SK-MEL-5 (cell line): ENCODE data around the gene ANKZF1. TPM values are rescaled to one million over a fixed set of nuclear protein-coding genes. Genes with fewer than 3 reads are reported as not detected.
A peak's percentile ranks its signal among the peaks of the same experiment; 100 is the strongest.
"Not testable (repeated sequence)": the region's sequence is repeated elsewhere in the genome, so short reads cannot be mapped to it uniquely, and the experiment has no call there.

Experiments used
- DNase-seq: peaks from one replicate; pipeline ENCODE4 v3.0.0-alpha.2; 2016; ENCODE audit warnings: low read depth, low spot score
- in situ Hi-C: cut with HindIII; loops from 2 replicates; pipeline ENCODE4 v1.10.0; 2016; ENCODE audit warnings: low sequenced_read_pairs, high pct_unique_total_duplicates, low pct_unique_long_range_greater_than_20kb
- polyA plus RNA-seq, 2 experiments: library from polyadenylated mRNA; depleted of rRNA; stranded (reverse); fragments of >200 nt; gene quantifications; 2 replicates each; pipeline ENCODE4 v1.2.3, GENCODE V29; 2015
- total RNA-seq: library from RNA; depleted of rRNA; stranded (reverse); fragments of >200 nt; shearing (Covaris generic); gene quantifications from 2 replicates; pipeline ENCODE4 v1.2.3, GENCODE V29; 2014; rRNA removed

ANKZF1 gene, protein sequence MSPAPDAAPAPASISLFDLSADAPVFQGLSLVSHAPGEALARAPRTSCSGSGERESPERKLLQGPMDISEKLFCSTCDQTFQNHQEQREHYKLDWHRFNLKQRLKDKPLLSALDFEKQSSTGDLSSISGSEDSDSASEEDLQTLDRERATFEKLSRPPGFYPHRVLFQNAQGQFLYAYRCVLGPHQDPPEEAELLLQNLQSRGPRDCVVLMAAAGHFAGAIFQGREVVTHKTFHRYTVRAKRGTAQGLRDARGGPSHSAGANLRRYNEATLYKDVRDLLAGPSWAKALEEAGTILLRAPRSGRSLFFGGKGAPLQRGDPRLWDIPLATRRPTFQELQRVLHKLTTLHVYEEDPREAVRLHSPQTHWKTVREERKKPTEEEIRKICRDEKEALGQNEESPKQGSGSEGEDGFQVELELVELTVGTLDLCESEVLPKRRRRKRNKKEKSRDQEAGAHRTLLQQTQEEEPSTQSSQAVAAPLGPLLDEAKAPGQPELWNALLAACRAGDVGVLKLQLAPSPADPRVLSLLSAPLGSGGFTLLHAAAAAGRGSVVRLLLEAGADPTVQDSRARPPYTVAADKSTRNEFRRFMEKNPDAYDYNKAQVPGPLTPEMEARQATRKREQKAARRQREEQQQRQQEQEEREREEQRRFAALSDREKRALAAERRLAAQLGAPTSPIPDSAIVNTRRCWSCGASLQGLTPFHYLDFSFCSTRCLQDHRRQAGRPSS
- 43.5 and 43.6 TPM in 2 replicates for total RNA-seq
- polyA plus RNA-seq (2015; cell fraction: cytosol; rRNA removed): 12.6 and 15.3 TPM in 2 replicates
- 277 and 369 TPM in 2 replicates for polyA plus RNA-seq (2015; cell fraction: nucleus; rRNA removed)

DNA sequence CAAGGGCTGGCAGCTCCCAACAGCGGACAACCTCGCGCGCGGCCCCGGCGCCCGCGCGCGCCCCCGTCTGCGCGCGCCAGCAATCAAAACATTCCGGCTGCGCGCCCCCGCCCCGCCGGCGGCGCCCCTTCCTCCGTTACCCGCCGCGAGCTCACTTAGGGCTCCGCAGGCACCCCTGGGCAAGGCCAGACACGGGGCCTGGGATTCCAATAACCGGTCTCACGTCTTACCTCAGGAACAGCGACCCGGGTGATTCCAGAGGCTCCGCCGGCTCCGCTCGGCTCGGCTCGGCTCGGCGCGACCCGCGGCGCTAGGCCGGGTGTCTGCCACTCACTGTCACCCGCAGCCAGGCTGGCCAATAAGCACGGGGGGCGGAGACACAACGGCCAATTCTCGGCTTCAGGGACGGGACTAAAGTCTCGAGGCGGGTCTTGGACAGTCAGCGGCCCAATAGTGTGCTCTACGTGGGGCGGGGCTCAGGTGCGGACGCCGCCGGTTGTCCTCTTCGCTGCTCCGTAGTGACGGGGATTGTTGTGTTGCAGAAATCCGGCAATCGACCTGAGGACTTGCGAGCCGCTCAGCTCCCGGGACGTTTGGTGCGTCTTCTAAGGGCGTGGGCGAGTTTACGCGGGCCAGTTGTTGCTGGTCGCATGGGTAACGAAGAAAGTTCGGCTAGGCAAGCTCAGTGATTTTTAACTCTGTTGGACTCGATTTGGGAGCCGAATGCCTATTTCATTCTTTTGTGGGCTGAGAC lies at the start of gene ANKZF1, which contains the start of gene ATG9A:
Gene ANKZF1, plus strand, starts transcription at position 502 of the 754 bp plus-strand sequence. CDS start 452 bp downstream, outside the sequence.
Gene ATG9A, minus strand, starts transcription at position 332 of the 754 bp plus-strand sequence. CDS start 1,612 bp downstream, outside the sequence.
- in situ Hi-C loops: no loop called here

DNA sequence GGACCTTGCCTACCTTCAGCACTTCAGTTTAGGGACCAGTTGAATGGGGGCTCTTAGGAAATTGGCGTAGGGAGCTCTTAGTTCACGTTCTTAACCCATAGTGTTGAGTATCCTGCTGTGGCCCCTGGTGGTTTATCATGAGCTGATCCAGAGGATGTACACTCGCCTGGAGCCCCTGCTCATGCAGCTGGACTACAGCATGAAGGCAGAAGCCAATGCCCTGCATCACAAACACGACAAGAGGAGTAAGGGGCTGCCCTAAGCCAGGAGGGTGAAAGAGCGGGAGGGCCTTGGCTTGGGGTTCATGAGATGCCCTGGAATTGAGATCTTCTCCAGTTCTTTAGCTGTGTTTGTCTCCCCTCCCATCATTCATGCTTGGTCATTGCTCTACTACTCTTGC lies 48.6 kb upstream of the ANKZF1 start:
- in situ Hi-C loops: no loop called here
- no peak for DNase-seq

More for the DNA sequence above, at the start of gene ANKZF1, which contains the start of gene ATG9A:
- peak; percentile 99 for DNase-seq

DNA sequence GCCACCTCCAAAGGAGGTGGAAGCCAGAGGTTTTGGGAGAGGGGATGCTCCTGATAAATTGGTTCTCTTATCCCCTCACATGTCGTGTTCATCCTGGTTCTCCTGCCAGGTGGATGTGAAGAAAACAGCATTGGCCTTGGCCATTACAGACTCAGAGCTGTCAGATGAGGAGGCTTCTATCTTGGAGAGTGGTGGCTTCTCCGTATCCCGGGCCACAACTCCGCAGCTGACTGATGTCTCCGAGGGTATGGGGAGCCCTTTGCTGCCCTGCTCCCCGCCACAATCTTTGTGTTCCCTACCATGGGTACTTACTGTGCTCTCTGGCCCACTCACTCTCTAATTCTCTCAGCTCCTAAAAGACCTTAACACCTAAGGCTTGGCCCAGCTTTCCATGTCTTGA lies 48.1 kb upstream of the ANKZF1 start:
- in situ Hi-C loops: no loop called here
- DNase-seq: no peak

- in situ Hi-C loops: no loop called here
- no peak for DNase-seq
Observed at GRCh38 chr2:219182331-219183150, 47.1 kb upstream of the ANKZF1 start.

DNA sequence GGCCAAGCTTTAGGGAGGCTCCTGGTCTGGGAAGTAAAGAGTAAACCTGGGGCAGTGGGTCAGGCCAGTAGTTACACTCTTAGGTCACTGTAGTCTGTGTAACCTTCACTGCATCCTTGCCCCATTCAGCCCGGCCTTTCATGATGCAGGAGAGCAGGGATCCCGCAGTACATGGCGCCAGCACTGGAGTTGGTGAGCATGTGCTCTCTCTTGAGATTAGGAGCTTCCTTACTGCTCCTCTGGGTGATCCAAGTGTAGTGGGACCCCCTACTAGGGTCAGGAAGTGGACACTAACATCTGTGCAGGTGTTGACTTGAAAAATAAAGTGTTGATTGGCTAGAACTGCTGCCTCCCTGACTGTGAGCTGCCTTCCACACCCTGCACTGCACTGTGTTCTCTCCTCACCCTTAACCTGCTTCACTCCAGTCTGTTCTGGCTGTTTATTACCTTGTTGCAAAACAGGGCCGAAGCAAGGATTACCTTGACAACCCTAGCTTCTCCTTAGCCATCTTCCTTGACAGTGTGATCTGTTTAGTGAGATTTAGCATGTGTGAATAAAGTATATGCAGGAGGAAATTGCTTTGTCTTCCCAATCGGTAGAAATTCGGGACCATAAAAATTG lies 46.3 kb upstream of the ANKZF1 start:
- in situ Hi-C loops: no loop called here
- DNase-seq: no peak

- in situ Hi-C loops: no loop called here
- DNase-seq: no peak
Observed at GRCh38 chr2:219184121-219184520, 45.5 kb upstream of the ANKZF1 start.

DNA sequence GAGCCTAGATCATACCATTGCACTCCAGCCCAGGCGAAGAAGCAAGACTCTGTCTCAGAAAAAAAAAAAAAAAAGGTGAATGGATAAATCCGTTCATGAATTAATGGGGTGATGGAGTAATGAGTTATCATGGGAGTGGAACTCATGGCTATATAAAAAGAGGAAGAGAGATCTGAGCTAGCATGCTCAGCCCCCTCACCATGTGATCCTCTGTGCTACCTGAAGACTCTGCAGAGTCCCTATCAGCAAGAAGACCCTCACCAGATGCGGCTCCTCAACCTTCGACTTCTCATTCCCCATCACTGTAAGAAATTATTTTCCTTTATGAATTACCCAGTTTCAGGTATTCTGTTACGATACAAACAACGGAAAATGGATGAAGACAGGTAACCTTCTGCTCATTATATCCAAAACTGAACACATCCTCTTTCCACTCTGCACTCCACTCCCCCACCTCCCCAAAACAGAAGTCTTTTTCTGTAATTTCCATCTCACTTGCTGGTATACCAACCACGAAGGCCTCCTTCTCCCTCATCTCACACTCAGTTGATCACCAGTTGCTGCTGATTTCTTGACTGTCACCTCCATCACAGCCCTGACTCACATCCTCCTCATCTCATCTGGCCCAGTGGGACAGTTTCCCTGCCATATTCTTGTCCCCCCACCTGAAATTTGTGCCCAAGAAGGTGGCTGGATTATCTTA lies 42.7 kb upstream of the ANKZF1 start:
- no peak for DNase-seq
- in situ Hi-C loops: no loop called here

GRCh38 chr2:219197388-219197787 lies 32.2 kb upstream of the ANKZF1 start:
- DNase-seq: no peak
- in situ Hi-C loops: no loop called here

DNA sequence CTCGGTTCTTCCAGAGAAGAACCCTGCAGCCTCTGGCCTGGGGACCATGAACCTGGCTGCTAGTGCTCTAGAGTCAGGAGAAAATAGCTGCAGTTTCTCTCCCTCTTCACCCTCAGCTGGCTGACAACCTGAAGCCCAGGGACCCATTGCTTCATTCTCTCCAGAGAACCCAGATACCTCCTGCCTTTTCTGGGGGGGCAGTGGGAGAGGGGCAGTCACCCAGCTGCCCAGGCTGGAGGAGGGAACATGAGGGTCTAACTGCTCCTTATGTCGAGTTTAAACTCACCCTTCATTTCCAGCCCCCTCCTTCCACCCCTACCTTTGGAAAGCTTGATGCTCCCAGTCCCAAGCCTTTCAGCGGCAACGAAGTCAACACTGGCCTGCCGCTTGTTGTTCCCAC lies 30.6 kb upstream of the ANKZF1 start:
- DNase-seq: no peak
- in situ Hi-C loops: no loop called here

- in situ Hi-C loops: no loop called here
- no peak for DNase-seq
Observed at GRCh38 chr2:219199470-219200211, 30.0 kb upstream of the ANKZF1 start.

DNA sequence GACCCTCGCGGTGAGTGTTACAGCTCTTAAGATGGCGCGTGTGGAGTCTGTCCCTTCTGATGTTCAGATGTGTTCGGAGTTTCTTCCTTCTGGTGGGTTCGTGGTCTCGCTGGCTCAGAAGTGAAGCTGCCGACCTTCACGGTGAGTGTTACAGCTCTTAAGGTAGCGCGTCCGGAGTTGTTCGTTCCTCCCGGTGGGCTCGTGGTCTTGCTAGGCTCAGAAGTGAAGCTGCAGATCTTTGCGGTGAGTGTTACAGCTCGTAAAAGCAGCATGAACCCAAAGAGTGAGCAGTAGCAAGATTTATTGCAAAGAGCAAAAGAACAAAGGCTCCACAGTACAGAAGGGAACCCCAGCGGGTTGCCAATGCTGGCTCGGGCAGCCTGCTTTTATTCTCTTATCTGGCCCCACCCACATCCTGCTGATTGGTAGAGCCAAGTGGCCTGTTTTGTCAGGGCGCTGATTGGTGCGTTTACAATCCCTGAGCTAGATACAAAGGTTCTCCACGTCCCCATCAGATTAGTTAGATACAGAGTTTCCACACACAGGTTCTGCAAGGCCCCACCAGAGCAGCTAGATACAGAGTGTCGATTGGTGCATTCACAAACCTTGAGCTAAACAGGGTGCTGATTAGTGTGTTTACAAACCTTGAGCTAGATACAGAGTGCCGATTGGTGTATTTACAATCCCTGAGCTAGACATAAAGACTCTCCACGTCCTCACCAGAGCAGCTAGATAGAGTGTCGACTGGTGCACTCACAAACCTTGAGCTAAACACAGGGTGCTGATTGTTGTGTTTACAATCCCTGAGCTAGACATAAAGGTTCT lies 28.9 kb upstream of the ANKZF1 start:
- in situ Hi-C loops: not testable (repeated sequence)

DNA sequence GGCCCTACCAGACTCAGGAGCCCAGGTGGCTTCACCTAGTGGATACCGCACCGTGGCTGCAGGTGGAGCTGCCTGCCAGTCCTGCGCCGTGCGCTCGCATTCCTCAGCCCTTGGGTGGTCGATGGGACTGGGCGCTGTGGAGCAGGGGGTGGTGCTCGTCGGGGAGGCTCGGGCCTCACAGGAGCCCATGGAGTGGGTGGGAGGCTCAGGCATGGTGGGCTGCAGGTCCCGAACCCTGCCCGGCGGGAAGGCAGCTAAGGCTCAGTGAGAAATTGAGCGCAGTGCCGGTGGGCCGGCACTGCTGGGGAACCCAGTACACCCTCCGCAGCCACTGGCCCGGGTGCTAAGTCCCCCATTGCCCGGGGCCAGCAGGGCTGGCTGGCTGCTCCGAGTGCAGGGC lies 28.3 kb upstream of the ANKZF1 start:
- in situ Hi-C loops, DNase-seq: not testable (repeated sequence)

More for the DNA sequence above, 28.9 kb upstream of the ANKZF1 start:
- DNase-seq: not testable (repeated sequence)

GRCh38 chr2:219204425-219205164 lies 25.0 kb upstream of the ANKZF1 start:
- in situ Hi-C loops: no loop called here
- no peak for DNase-seq

- DNase-seq: no peak
- in situ Hi-C loops: no loop called here
Observed at GRCh38 chr2:219205165-219205538, 24.5 kb upstream of the ANKZF1 start.
